ENCODE data around the gene TNFRSF8. TPM values are rescaled to one million over a fixed set of nuclear protein-coding genes. Genes with fewer than 3 reads are reported as not detected.
"Not testable (repeated sequence)": the region's sequence is repeated elsewhere in the genome, so short reads cannot be mapped to it uniquely, and the experiment has no call there.

TNFRSF8 gene
- total and polyA plus RNA-seq, 8 donors: 0.11 to 2.8 (median 0.21) TPM

DNA sequence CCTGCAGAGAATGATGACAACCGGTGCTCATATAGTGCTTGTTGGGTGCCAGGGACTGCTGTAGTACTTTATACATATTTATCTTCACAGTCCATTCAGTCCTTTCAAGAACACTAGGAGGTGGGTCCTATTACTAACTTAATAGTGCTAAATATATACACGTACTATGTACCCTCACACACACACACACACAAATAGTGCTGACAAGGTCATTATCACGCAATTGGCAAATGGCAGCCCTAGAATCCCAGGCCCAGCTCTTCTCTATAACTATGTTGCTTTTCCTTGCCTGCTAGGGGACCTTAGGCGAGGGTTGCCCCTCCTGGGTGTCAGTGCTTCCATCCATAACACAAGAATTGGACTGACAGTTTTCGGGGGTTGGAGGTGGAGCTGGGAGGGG is 33.5 kb downstream of the TNFRSF8 start:
- ATAC-seq (no peak), DNase-seq (no peak)
- Histone ChIP-seq H3K4me3 (no peak overlapping the region), H3K4me1 (no peaks in the 10 kb centered on the region), H3K9me3 (peaks cover 0 to 3% of the 10 kb centered on the region in 2 donors), H3K36me3 (no peaks in the 10 kb centered on the region), H3K27ac (no peak overlapping the region), H3K27me3 (no peaks in the 10 kb centered on the region)
- TF ChIP-seq, protein P1, sequence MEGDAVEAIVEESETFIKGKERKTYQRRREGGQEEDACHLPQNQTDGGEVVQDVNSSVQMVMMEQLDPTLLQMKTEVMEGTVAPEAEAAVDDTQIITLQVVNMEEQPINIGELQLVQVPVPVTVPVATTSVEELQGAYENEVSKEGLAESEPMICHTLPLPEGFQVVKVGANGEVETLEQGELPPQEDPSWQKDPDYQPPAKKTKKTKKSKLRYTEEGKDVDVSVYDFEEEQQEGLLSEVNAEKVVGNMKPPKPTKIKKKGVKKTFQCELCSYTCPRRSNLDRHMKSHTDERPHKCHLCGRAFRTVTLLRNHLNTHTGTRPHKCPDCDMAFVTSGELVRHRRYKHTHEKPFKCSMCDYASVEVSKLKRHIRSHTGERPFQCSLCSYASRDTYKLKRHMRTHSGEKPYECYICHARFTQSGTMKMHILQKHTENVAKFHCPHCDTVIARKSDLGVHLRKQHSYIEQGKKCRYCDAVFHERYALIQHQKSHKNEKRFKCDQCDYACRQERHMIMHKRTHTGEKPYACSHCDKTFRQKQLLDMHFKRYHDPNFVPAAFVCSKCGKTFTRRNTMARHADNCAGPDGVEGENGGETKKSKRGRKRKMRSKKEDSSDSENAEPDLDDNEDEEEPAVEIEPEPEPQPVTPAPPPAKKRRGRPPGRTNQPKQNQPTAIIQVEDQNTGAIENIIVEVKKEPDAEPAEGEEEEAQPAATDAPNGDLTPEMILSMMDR (IDR thresholded peaks at IDR 0.05): no peak
- intact Hi-C loops (cut with DNase I): no loop called here

DNA sequence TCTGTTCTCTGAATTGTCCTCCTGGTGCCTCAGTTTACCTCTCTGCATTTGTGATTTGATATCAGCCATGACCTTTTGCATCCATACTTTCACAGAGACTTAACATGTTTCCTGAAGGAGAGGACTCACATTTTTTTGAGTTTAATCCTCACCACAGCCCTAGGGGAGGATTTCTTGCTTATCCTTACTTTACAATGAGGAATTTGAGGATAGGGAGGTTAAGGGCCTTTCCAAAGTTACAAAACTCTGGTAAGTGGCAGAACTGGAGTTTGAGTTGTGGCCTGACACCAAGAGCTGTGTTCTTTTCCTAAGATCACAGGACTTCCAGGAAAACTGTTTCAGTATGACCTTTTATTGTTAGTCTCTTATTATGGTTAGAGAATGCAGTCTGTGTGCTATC is 34.2 kb downstream of the TNFRSF8 start:
- no peak overlapping the region for H3K4me3 ChIP-seq
- H3K27me3 ChIP-seq: no peaks in the 10 kb centered on the region
- H3K27ac ChIP-seq: no peak overlapping the region
- H3K4me1 ChIP-seq: no peaks in the 10 kb centered on the region
- H3K36me3 ChIP-seq: no peaks in the 10 kb centered on the region
- TF ChIP-seq, protein P1 (IDR thresholded peaks at IDR 0.05): no peak
- peaks cover 0 to 3% of the 10 kb centered on the region in 2 donors for H3K9me3 ChIP-seq
- intact Hi-C loops (cut with DNase I): no loop called here
- ATAC-seq (no peak), DNase-seq (no peak)

DNA sequence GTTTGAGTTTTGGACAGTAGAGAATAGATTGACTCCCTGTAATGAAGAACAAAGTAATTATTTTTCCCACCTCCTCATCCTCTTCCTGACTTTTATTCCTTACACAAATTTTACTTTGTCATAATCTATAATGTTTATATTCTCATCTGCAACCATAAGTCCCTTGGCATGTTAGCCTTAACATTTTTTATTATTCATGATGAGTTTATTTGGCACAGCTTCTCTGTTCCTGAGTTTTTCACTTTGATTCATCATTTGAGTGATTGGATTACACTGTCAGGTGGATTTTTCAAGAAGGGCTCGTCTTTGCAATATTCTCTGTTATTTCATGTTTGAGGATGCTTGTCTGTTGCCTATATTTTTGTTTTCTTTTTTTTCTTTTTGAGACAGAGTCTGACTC is 35.7 kb downstream of the TNFRSF8 start:
- intact Hi-C loops (cut with DNase I): no loop called here
- H3K4me1 ChIP-seq: no peaks in the 10 kb centered on the region

DNA sequence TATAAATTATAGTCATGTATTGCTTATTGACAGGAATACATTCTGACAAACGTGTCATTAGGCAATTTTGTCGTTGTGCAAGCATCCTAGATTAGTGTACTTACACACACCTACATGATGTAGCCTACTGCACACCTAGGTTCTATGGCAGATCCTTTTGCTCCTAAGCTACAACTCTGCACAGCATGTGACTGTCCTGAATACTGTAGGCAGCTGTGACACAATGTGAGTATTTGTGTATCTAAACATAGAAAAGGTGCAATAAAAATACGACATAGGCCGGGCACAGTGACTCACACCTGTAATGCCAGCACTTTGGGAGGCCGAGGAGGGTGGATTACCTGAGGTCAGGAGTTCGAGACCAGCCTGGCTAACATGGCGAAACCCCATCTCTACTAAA is 36.5 kb downstream of the TNFRSF8 start:
- ATAC-seq (no peak), DNase-seq (no peak)
- Histone ChIP-seq H3K27me3 (no peaks in the 10 kb centered on the region), H3K27ac (no peak overlapping the region), H3K4me3 (no peak overlapping the region), H3K9me3 (peaks cover 0 to 3% of the 10 kb centered on the region in 2 donors), H3K4me1 (no peaks in the 10 kb centered on the region), H3K36me3 (no peaks in the 10 kb centered on the region)
- intact Hi-C loops (cut with DNase I): no loop called here
- TF ChIP-seq, protein P1 (IDR thresholded peaks at IDR 0.05): no peak

More for the DNA sequence above, 35.7 kb downstream of the TNFRSF8 start:
- peaks cover 0 to 3% of the 10 kb centered on the region in 2 donors for H3K9me3 ChIP-seq
- H3K27me3 ChIP-seq: no peaks in the 10 kb centered on the region
- ATAC-seq (no peak), DNase-seq (no peak)
- TF ChIP-seq, protein P1 (IDR thresholded peaks at IDR 0.05): no peak
- H3K36me3 ChIP-seq: no peaks in the 10 kb centered on the region
- H3K27ac ChIP-seq: no peak overlapping the region
- H3K4me3 ChIP-seq: no peak overlapping the region

DNA sequence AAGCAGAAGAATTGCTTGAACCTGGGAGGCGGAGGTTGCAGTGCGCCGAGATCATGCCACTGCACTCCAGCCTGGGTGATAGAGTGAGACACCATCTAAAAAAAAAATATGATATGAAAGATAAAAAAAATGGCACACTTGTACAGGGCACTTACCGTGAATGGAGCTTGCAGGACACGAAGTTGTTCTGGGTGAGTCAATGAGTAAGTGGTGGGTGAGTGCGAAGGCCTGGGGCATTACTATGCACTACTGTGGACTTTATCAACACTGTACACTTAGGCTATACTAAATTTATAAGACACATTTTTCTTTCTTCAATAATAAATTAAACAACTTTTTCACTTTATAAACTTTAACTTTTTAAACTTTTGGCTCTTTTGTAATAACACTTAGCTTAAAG is 37.0 kb downstream of the TNFRSF8 start:
- no peak for DNase-seq
- Histone ChIP-seq H3K4me3 (no peak overlapping the region), H3K4me1 (no peaks in the 10 kb centered on the region), H3K36me3 (no peaks in the 10 kb centered on the region), H3K9me3 (peaks cover 0 to 3% of the 10 kb centered on the region in 2 donors), H3K27ac (no peak overlapping the region), H3K27me3 (no peaks in the 10 kb centered on the region)
- ATAC-seq: no peak
- intact Hi-C loops (cut with DNase I): no loop called here
- TF ChIP-seq, protein P1 (IDR thresholded peaks at IDR 0.05): no peak

DNA sequence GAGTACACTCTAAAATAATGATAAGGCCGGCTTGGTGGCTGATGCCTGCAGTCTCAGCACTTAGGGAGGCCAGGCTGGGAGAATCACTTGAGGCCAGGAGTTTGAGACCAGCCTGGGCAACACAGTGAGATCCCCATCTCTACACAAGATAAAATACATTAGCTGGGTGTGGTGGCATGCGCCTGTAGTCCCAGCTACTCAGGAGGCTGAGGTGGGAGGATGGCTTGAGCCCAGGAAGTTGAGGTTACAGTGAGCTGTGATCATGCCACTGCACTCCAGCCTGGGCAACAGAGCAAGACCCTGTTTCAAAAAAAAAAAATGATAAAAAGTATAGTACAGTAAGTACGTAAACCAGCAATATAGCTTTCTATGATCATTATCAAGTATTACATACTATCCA is 38.0 kb downstream of the TNFRSF8 start:
- H3K4me1 ChIP-seq; intact Hi-C loops (cut with DNase I); H3K4me3 ChIP-seq; H3K9me3 ChIP-seq; ATAC-seq; H3K27me3 ChIP-seq; H3K36me3 ChIP-seq; H3K27ac ChIP-seq: not testable (repeated sequence)
- DNase-seq: peak in 1 of 4 donors; percentile 4
